Measurements from ENCODE around the gene HPSE. TPM values are rescaled to one million over a fixed set of nuclear protein-coding genes. Genes with fewer than 3 reads are reported as not detected.
"Not testable (repeated sequence)": the region's sequence is repeated elsewhere in the genome, so short reads cannot be mapped to it uniquely, and the experiment has no call there.

Gene HPSE
- polyA plus RNA-seq, 4 donors = 0.81 to 1.8 (median 1.1) TPM

GRCh38 chr4:83339573-83339972 is 4.9 kb upstream of the HPSE start:
- DNase-seq (ENCODE audit: low read depth in 4 of 4, low spot score in 3 of 4) = no peak

GRCh38 chr4:83335701-83336100 is 1.1 kb upstream of the HPSE start:
- no peak for DNase-seq (ENCODE audit: low read depth in 4 of 4, low spot score in 3 of 4)

GRCh38 chr4:83331956-83332355 is 2.7 kb downstream of the HPSE start:
- no peak for DNase-seq (ENCODE audit: low read depth in 4 of 4, low spot score in 3 of 4)

- DNase-seq (ENCODE audit: low read depth in 4 of 4, low spot score in 3 of 4) = no peak
Measured at GRCh38 chr4:83329521-83330110, 5.0 kb downstream of the HPSE start.

- no peak for DNase-seq (ENCODE audit: low read depth in 4 of 4, low spot score in 3 of 4)
Measured at GRCh38 chr4:83328521-83329187, 6.0 kb downstream of the HPSE start.

GRCh38 chr4:83326546-83326945 is 8.1 kb downstream of the HPSE start:
- DNase-seq (ENCODE audit: low read depth in 4 of 4, low spot score in 3 of 4) = no peak

- DNase-seq (ENCODE audit: low read depth in 4 of 4, low spot score in 3 of 4) = not testable (repeated sequence)
Measured at GRCh38 chr4:83325306-83325705, 9.3 kb downstream of the HPSE start.

- no peak for DNase-seq (ENCODE audit: low read depth in 4 of 4, low spot score in 3 of 4)
Measured at GRCh38 chr4:83323136-83323535, 11.5 kb downstream of the HPSE start.

GRCh38 chr4:83320548-83320947 is 14.1 kb downstream of the HPSE start:
- no peak for DNase-seq (ENCODE audit: low read depth in 4 of 4, low spot score in 3 of 4)

GRCh38 chr4:83318666-83319065 is 16.0 kb downstream of the HPSE start:
- DNase-seq (ENCODE audit: low read depth in 4 of 4, low spot score in 3 of 4) = no peak

GRCh38 chr4:83317671-83318070 is 17.0 kb downstream of the HPSE start:
- DNase-seq (ENCODE audit: low read depth in 4 of 4, low spot score in 3 of 4) = no peak

GRCh38 chr4:83316459-83317165 is 18.0 kb downstream of the HPSE start:
- no peak for DNase-seq (ENCODE audit: low read depth in 4 of 4, low spot score in 3 of 4)

GRCh38 chr4:83315341-83315870 is 19.2 kb downstream of the HPSE start:
- no peak for DNase-seq (ENCODE audit: low read depth in 4 of 4, low spot score in 3 of 4)

- no peak for DNase-seq (ENCODE audit: low read depth in 4 of 4, low spot score in 3 of 4)
Measured at GRCh38 chr4:83308672-83309071, 26.0 kb downstream of the HPSE start.

- DNase-seq (ENCODE audit: low read depth in 4 of 4, low spot score in 3 of 4) = no peak
Measured at GRCh38 chr4:83307920-83308319, 26.7 kb downstream of the HPSE start.

- no peak for DNase-seq (ENCODE audit: low read depth in 4 of 4, low spot score in 3 of 4)
Measured at GRCh38 chr4:83305187-83305586, 29.5 kb downstream of the HPSE start.

GRCh38 chr4:83297548-83298260 is 36.9 kb downstream of the HPSE start:
- no peak for DNase-seq (ENCODE audit: low read depth in 4 of 4, low spot score in 3 of 4)

GRCh38 chr4:83293305-83294046 is 41.2 kb downstream of the HPSE start:
- no peak for DNase-seq (ENCODE audit: low read depth in 4 of 4, low spot score in 3 of 4)

GRCh38 chr4:83290059-83290774 is 44.4 kb downstream of the HPSE start:
- not testable (repeated sequence) for DNase-seq (ENCODE audit: low read depth in 4 of 4, low spot score in 3 of 4)

GRCh38 chr4:83288381-83288780 is 46.3 kb downstream of the HPSE start:
- DNase-seq (ENCODE audit: low read depth in 4 of 4, low spot score in 3 of 4) = not testable (repeated sequence)

Measured in left renal pelvis (tissue), 4 donors.